ENCODE measurements around the gene GANC.

GRCh38 chr15:42240823-42241222, 32.2 kb upstream of the GANC start:
- TF ChIP-seq REST (IDR thresholded peaks at IDR 0.05; ENCODE audit: insufficient read depth in 1 of 2, low read depth in 2 of 2, low read length in 2 of 2) (no peak), TAF1 (IDR thresholded peaks at IDR 0.05; ENCODE audit: borderline replicate concordance, insufficient read depth, low read length) (no peak), POLR2AphosphoS5 (IDR thresholded peaks at IDR 0.05; ENCODE audit: low read depth, low read length) (no peak), SIN3A (IDR thresholded peaks at IDR 0.05; ENCODE audit: borderline replicate concordance, insufficient read depth, low read length) (no peak), FOXP2 (optimal IDR thresholded peaks at IDR 0.05; ENCODE audit: borderline replicate concordance, extremely low read depth, extremely low read length, insufficient read depth) (no peak)
